GM18867 (cell line): Measurements from ENCODE around the gene ZDHHC3.

Experiments used
- ATAC-seq: cut with Tn5 transposase; IDR thresholded peaks from one replicate; pipeline ENCODE4 v1.9.1; 2021; ENCODE audit warnings: mild to moderate bottlenecking, moderate library complexity; ENCODE audit not compliant: unreplicated experiment

Gene ZDHHC3

GRCh38 chr3:44899683-44900367 lies 76.1 kb downstream of the ZDHHC3 start:
- no peak for ATAC-seq

- peak; percentile 75 for ATAC-seq
Measured at GRCh38 chr3:44896440-44896839, 79.5 kb downstream of the ZDHHC3 start.

GRCh38 chr3:44894485-44894884 lies 81.5 kb downstream of the ZDHHC3 start:
- no peak for ATAC-seq

GRCh38 chr3:44893097-44893496 lies 82.9 kb downstream of the ZDHHC3 start:
- ATAC-seq: no peak

- no peak for ATAC-seq
Measured at GRCh38 chr3:44892689-44893088, 83.3 kb downstream of the ZDHHC3 start.

- no peak for ATAC-seq
Measured at GRCh38 chr3:44890852-44891251, 85.1 kb downstream of the ZDHHC3 start.

- ATAC-seq: no peak
Measured at GRCh38 chr3:44890258-44890657, 85.7 kb downstream of the ZDHHC3 start.

- no peak for ATAC-seq
Measured at GRCh38 chr3:44887101-44887500, 88.9 kb downstream of the ZDHHC3 start.

- no peak for ATAC-seq
Measured at GRCh38 chr3:44886561-44886960, 89.4 kb downstream of the ZDHHC3 start.

GRCh38 chr3:44885618-44886017 lies 90.4 kb downstream of the ZDHHC3 start:
- no peak for ATAC-seq

GRCh38 chr3:44883999-44884431 lies 92.0 kb downstream of the ZDHHC3 start:
- no peak for ATAC-seq

- no peak for ATAC-seq
Measured at GRCh38 chr3:44883213-44883955, 92.6 kb downstream of the ZDHHC3 start.

- no peak for ATAC-seq
Measured at GRCh38 chr3:44880284-44880683, 95.7 kb downstream of the ZDHHC3 start.

GRCh38 chr3:44877333-44877732 lies 98.6 kb downstream of the ZDHHC3 start:
- no peak for ATAC-seq

GRCh38 chr3:44875596-44875995 lies 100.4 kb downstream of the ZDHHC3 start:
- no peak for ATAC-seq
